Cardiac fibroblast (primary cell): ENCODE data around the gene SLC25A36.

Experiments used
- DNase-seq, 2 donors: peaks; one replicate each; pipeline versions ENCODE4 v3.0.0 to v3.0.0-alpha.2; 2010; ENCODE audit warnings: low read depth in 2 of 2
- H3K4me3 ChIP-seq, 2 donors: replicated peaks in 1 of 2; 1 replicate in 1 of 2; 2 replicates in 1 of 2; pipeline ENCODE4 v1.5.1; 2011; ENCODE audit warnings: low read depth in 2 of 2, low read length in 2 of 2, mild to moderate bottlenecking in 2 of 2, moderate library complexity in 1 of 2
- CTCF ChIP-seq: IDR thresholded peaks from one replicate; pipeline ENCODE4 v1.5.1; 2011; ENCODE audit warnings: low read depth, mild to moderate bottlenecking, low read length, inconsistent platforms

SLC25A36 gene

GRCh38 chr3:140916603-140917002 lies 25.0 kb upstream of the SLC25A36 start:
- no peak overlapping the region for H3K4me3 ChIP-seq
- TF ChIP-seq CTCF: no peak

GRCh38 chr3:140917772-140918171 lies 23.9 kb upstream of the SLC25A36 start:
- no peak for TF ChIP-seq CTCF
- DNase-seq: no peak

More at GRCh38 chr3:140916603-140917002, 25.0 kb upstream of the SLC25A36 start:
- no peak for DNase-seq

GRCh38 chr3:140920029-140920428 lies 21.6 kb upstream of the SLC25A36 start:
- DNase-seq: no peak
- TF ChIP-seq CTCF: no peak
- no peak overlapping the region for H3K4me3 ChIP-seq

More at GRCh38 chr3:140917772-140918171, 23.9 kb upstream of the SLC25A36 start:
- H3K4me3 ChIP-seq: no peak overlapping the region

GRCh38 chr3:140922634-140923033 lies 19.0 kb upstream of the SLC25A36 start:
- peak; percentile 48 for TF ChIP-seq CTCF
- DNase-seq: peak; percentile 44 to 49
- H3K4me3 ChIP-seq: no peak overlapping the region

- H3K4me3 ChIP-seq: no peak overlapping the region
- DNase-seq: no peak
- no peak for TF ChIP-seq CTCF
These were observed 17.4 kb upstream of the SLC25A36 start for GRCh38 chr3:140924097-140924873.

GRCh38 chr3:140927279-140928069 lies 14.2 kb upstream of the SLC25A36 start:
- DNase-seq: no peak
- H3K4me3 ChIP-seq: no peak overlapping the region
- TF ChIP-seq CTCF: no peak
